Endothelial cell of umbilical vein (primary cell): ENCODE measurements around the gene FAM43A. TPM values are rescaled to one million over a fixed set of nuclear protein-coding genes. Genes with fewer than 3 reads are reported as not detected.

Experiments
- BruUV-seq: library from RNA; stranded (reverse); fragments of 400-500 nt; replicated peaks from 2 replicates; lab custom pipeline; 2021; lab: Mats Ljungman, UMichigan
- CTCF ChIA-PET: fragments of 300-600, 350-600 bp; sonication (Branson Sonifier 250); formaldehyde crosslinking; loops from one replicate; lab custom pipeline; 2021; ENCODE audit warnings: antibody characterized with exemption, inconsistent platforms; lab: Charles Lee
- POLR2A ChIA-PET: fragments of 300-600, 350-600 bp; sonication (Branson Sonifier 250); formaldehyde crosslinking; loops from one replicate; lab custom pipeline; 2021; ENCODE audit warnings: antibody characterized with exemption, inconsistent platforms; lab: Charles Lee
- DNase-seq: peaks from one replicate; pipeline ENCODE4 v3.0.0-alpha.2; 2011; ENCODE audit warnings: low read depth, low spot score
- FAIRE-seq: peaks from 2 replicates; lab custom pipeline; 2011; peaks lifted over from hg19 to GRCh38; lab: Jason Lieb, UNC
- H2AFZ ChIP-seq: 2 replicates; pipeline ENCODE4 v1.6.0; 2012; ENCODE audit warnings: low read depth, low read length, control low read depth, inconsistent platforms
- H3K27ac ChIP-seq: 2 replicates; pipeline ENCODE4 v1.5.1; 2011; ENCODE audit warnings: low read depth, mild to moderate bottlenecking, control low read depth, low read length, moderate library complexity; ENCODE audit not compliant: insufficient read depth
- H3K27me3 ChIP-seq, 2 experiments: 2 replicates each; pipeline versions ENCODE4 v1.6.0 to v1.6.1; 2011; ENCODE audit warnings: low read length in 2 of 2, mixed read lengths in 1 of 2; ENCODE audit not compliant: control insufficient read depth in 2 of 2, insufficient read depth in 2 of 2
- H3K36me3 ChIP-seq, 2 experiments: 2 replicates in 1 of 2; 3 replicates in 1 of 2; pipeline ENCODE4 v1.5.1; 2011; ENCODE audit warnings: low read length in 2 of 2, mild to moderate bottlenecking in 1 of 2, moderate library complexity in 1 of 2; ENCODE audit not compliant: control insufficient read depth in 2 of 2, insufficient read depth in 2 of 2; ENCODE audit errors: extremely low read depth in 1 of 2
- H3K4me1 ChIP-seq: 3 replicates; pipeline ENCODE4 v1.5.1; 2011; ENCODE audit warnings: mild to moderate bottlenecking, low read length; ENCODE audit not compliant: control insufficient read depth, insufficient read depth; ENCODE audit errors: extremely low read depth
- H3K4me2 ChIP-seq: 2 replicates; pipeline ENCODE4 v1.6.1; 2011; ENCODE audit warnings: low read length, control low read depth, mixed read lengths; ENCODE audit not compliant: insufficient read depth
- H3K4me3 ChIP-seq, 3 experiments: fragments of 200-600 bp in 1 of 3; sonication (generic), shearing (Covaris generic) in 1 of 3; replicated peaks in 1 of 3; 2 replicates each; pipeline ENCODE4 v1.5.1; 2011 to 2016; ENCODE audit warnings: control low read depth in 3 of 3, low read length in 3 of 3, mild to moderate bottlenecking in 2 of 3, inconsistent platforms in 1 of 3, low read depth in 1 of 3, moderate library complexity in 1 of 3; ENCODE audit not compliant: insufficient read depth in 1 of 3
- H3K79me2 ChIP-seq: 2 replicates; pipeline ENCODE4 v1.6.0; 2012; ENCODE audit warnings: low read length, inconsistent platforms; ENCODE audit not compliant: control insufficient read depth, insufficient read depth
- H3K9ac ChIP-seq: replicated peaks from 2 replicates; pipeline ENCODE3; 2011; ENCODE audit warnings: low read length, control low read depth; ENCODE audit not compliant: insufficient read depth; ENCODE audit errors: extremely low read depth
- H3K9me1 ChIP-seq: replicated peaks from 3 replicates; pipeline ENCODE4 v1.6.0; 2011; ENCODE audit warnings: mild to moderate bottlenecking, low read length; ENCODE audit not compliant: control insufficient read depth, insufficient read depth; ENCODE audit errors: extremely low read depth
- H3K9me3 ChIP-seq: replicated peaks from 2 replicates; pipeline ENCODE4 v1.5.1; 2012; ENCODE audit warnings: low read length, inconsistent platforms; ENCODE audit not compliant: control insufficient read depth, insufficient read depth
- H4K20me1 ChIP-seq: replicated peaks from 2 replicates; pipeline ENCODE3; 2011; ENCODE audit warnings: mild to moderate bottlenecking, low read length; ENCODE audit not compliant: control insufficient read depth, insufficient read depth; ENCODE audit errors: extremely low read depth
- CTCF ChIP-seq, 2 donors: IDR thresholded peaks; 1 replicate in 1 of 2; 2 replicates in 1 of 2; pipeline ENCODE4 v1.5.1; 2011; ENCODE audit warnings: low read length in 2 of 2, mild to moderate bottlenecking in 2 of 2, moderate library complexity in 2 of 2, control low read depth in 1 of 2, inconsistent platforms in 1 of 2, low read depth in 1 of 2; ENCODE audit not compliant: insufficient read depth in 1 of 2; ENCODE audit errors: extremely low read depth in 1 of 2
- EZH2 ChIP-seq: IDR thresholded peaks from 2 replicates; pipeline ENCODE4 v1.6.1; 2012; ENCODE audit warnings: borderline replicate concordance, low read depth, mild to moderate bottlenecking, moderate library complexity, low read length, inconsistent platforms; ENCODE audit not compliant: severe bottlenecking
- FOS ChIP-seq: IDR thresholded peaks from 2 replicates; pipeline ENCODE4 v1.6.1; 2011; ENCODE audit warnings: mild to moderate bottlenecking, low read length, moderate library complexity, borderline replicate concordance; ENCODE audit not compliant: insufficient read depth
- GATA2 ChIP-seq: IDR thresholded peaks from 2 replicates; pipeline ENCODE4 v1.7.0; 2011; ENCODE audit warnings: low read depth, mild to moderate bottlenecking, moderate library complexity, mixed read lengths, low read length; ENCODE audit not compliant: insufficient read length, insufficient read depth
- JUN ChIP-seq: IDR thresholded peaks from 2 replicates; pipeline ENCODE4 v1.6.1; 2011; ENCODE audit warnings: borderline replicate concordance, low read depth; ENCODE audit not compliant: insufficient read length, insufficient read depth
- MAX ChIP-seq: IDR thresholded peaks from 2 replicates; pipeline ENCODE4 v1.6.1; 2011; ENCODE audit not compliant: insufficient read depth, insufficient read length
- MYC ChIP-seq: IDR thresholded peaks from one replicate; pipeline ENCODE4 v1.6.1; 2011; ENCODE audit warnings: mild to moderate bottlenecking, low read depth, low read length
- POLR2A ChIP-seq: IDR thresholded peaks from 2 replicates; pipeline ENCODE4 v1.6.1; 2012; ENCODE audit warnings: low read depth, mild to moderate bottlenecking, control low read depth, low read length
- POLR2AphosphoS5 ChIP-seq: IDR thresholded peaks from 2 replicates; pipeline ENCODE4 v1.6.1; 2012; ENCODE audit warnings: low read depth, mild to moderate bottlenecking, control low read depth, low read length, moderate library complexity; ENCODE audit not compliant: insufficient read depth
- dilution Hi-C: fragments of 300-500 bp; cut with MboI; formaldehyde crosslinking; loops from one replicate; pipeline ENCODE4 v1.15.0; 2019; ENCODE audit warnings: low sequenced_read_pairs; ENCODE audit not compliant: extremely low pct_ligation_motif_present
- intact Hi-C: fragments of 100-400 bp; cut with micrococcal nuclease; formaldehyde crosslinking; loops from one replicate; pipeline ENCODE4 v1.10.0; 2022
- polyA plus RNA-seq, 4 experiments: library from polyadenylated mRNA; depleted of rRNA in 3 of 4; stranded (reverse) in 3 of 4; unstranded in 1 of 4; fragments of >200 nt; gene quantifications; 2 replicates each; pipeline versions ENCODE4 v1.2.1 to v1.2.3, GENCODE V29; 2011 to 2012; ENCODE audit warnings: missing spikeins in 1 of 4
- total RNA-seq: library from RNA; stranded (reverse); gene quantifications from 2 replicates; pipeline ENCODE4 v1.2.3, GENCODE V29; 2021

Gene FAM43A
- total and polyA plus RNA-seq, 2 donors (not counting 3 experiments of a cell fraction or from before 2014, with no cell fraction given), result 244 to 307 TPM

GRCh38 chr3:194654443-194654842 is 31.2 kb upstream of the FAM43A start:
- ChIA-PET CTCF (interaction anchor here (1.3 kb wide), 1 partner anchor 11 kb away, joined by 3 read pairs; no protein-coding TSS in a partner anchor), POLR2A (no interaction called here)
- Histone ChIP-seq H3K4me2 (no peak overlapping the region), H3K9me3 (no peaks in the 10 kb centered on the region), H4K20me1 (no peaks in the 10 kb centered on the region), H3K4me3 (no peak overlapping the region), H3K27ac (no peak overlapping the region), H3K27me3 (no peaks in the 10 kb centered on the region), H3K36me3 (peaks cover 17 to 18% of the 10 kb centered on the region in 2 experiments), H3K9me1 (no peaks in the 10 kb centered on the region), H2AFZ (no peak overlapping the region), H3K9ac (no peak overlapping the region), H3K79me2 (peaks cover 10% of the 10 kb centered on the region), H3K4me1 (peaks cover 19% of the 10 kb centered on the region)
- TF ChIP-seq GATA2 (no peak), MYC (no peak), JUN (no peak)
- dilution Hi-C loops, result no loop called here
- DNase-seq (no peak), FAIRE-seq (no peak)
- no TSS peak for BruUV-seq
- intact Hi-C loops, result no loop called here

GRCh38 chr3:194657439-194657838 is 28.2 kb upstream of the FAM43A start:
- no peak overlapping the region for H3K4me3 ChIP-seq
- peaks cover 6 to 8% of the 10 kb centered on the region in 2 experiments for H3K36me3 ChIP-seq
- H3K27me3 ChIP-seq, result no peaks in the 10 kb centered on the region
- H3K9ac ChIP-seq, result no peak overlapping the region
- POLR2A ChIA-PET, result interaction anchor here (0.7 kb wide), 2 partner anchors 295 to 629 kb away, joined by 3 to 4 read pairs; no protein-coding TSS in a partner anchor
- no peaks in the 10 kb centered on the region for H3K9me1 ChIP-seq
- no peaks in the 10 kb centered on the region for H4K20me1 ChIP-seq
- no peak for DNase-seq
- H3K4me2 ChIP-seq, result no peak overlapping the region
- TF ChIP-seq POLR2AphosphoS5 (no peak), CTCF (IDR thresholded peaks at IDR 0.05; ENCODE audit: extremely low read depth in 1 of 2, insufficient read depth in 1 of 2, low read depth in 1 of 2, low read length in 2 of 2) (no peak), POLR2A (no peak), MYC (no peak), FOS (no peak), MAX (no peak), JUN (no peak), EZH2 (no peak), GATA2 (no peak)
- H3K9me3 ChIP-seq, result no peaks in the 10 kb centered on the region
- H3K4me1 ChIP-seq, result peaks cover 48% of the 10 kb centered on the region
- H3K79me2 ChIP-seq, result peaks cover 13% of the 10 kb centered on the region
- no peak for FAIRE-seq
- dilution Hi-C loops, result no loop called here
- no TSS peak for BruUV-seq
- intact Hi-C loops, result no loop called here
- H3K27ac ChIP-seq, result peak overlapping the region; percentile 98
- CTCF ChIA-PET, result interaction anchor here (2.5 to 2.9 kb wide), 2 partner anchors 17 to 24 kb away, joined by 13 to 22 read pairs; partner anchors contain the start of gene TMEM44
- H2AFZ ChIP-seq, result no peak overlapping the region
